Stimulated activated CD4-positive, alpha-beta T cell treated with anti-CD3 and anti-CD28 coated beads, Interleukin-2, amount 100 ng/mL, for 4 hours (primary cell): ENCODE data around the gene PLEKHA5.

Experiments used
- DNase-seq: peaks from one replicate; pipeline ENCODE4 v3.0.0-alpha.2; 2020; ENCODE audit warnings: low read depth

PLEKHA5 gene

GRCh38 chr12:19230896-19231295 lies 101.4 kb downstream of the PLEKHA5 start:
- no peak for DNase-seq

- no peak for DNase-seq
Measured at GRCh38 chr12:19234171-19234704, 104.7 kb downstream of the PLEKHA5 start.

- DNase-seq = no peak
Measured at GRCh38 chr12:19234981-19235871, 105.7 kb downstream of the PLEKHA5 start.

GRCh38 chr12:19236656-19237055 lies 107.1 kb downstream of the PLEKHA5 start:
- DNase-seq = no peak

- DNase-seq = no peak
Measured at GRCh38 chr12:19238540-19238939, 109.0 kb downstream of the PLEKHA5 start.

- no peak for DNase-seq
Measured at GRCh38 chr12:19239102-19239501, 109.6 kb downstream of the PLEKHA5 start.

- DNase-seq = no peak
Measured at GRCh38 chr12:19239616-19240234, 110.2 kb downstream of the PLEKHA5 start.

- DNase-seq = no peak
Measured at GRCh38 chr12:19242581-19242980, 113.0 kb downstream of the PLEKHA5 start.

- no peak for DNase-seq
Measured at GRCh38 chr12:19243551-19243950, 114.0 kb downstream of the PLEKHA5 start.

- no peak for DNase-seq
Measured at GRCh38 chr12:19244312-19244711, 114.8 kb downstream of the PLEKHA5 start.

GRCh38 chr12:19245106-19245505 lies 115.6 kb downstream of the PLEKHA5 start:
- no peak for DNase-seq

- DNase-seq = no peak
Measured at GRCh38 chr12:19245666-19246065, 116.1 kb downstream of the PLEKHA5 start.

GRCh38 chr12:19246933-19247332 lies 117.4 kb downstream of the PLEKHA5 start:
- DNase-seq = no peak

GRCh38 chr12:19248929-19249602 lies 119.5 kb downstream of the PLEKHA5 start:
- no peak for DNase-seq

- no peak for DNase-seq
Measured at GRCh38 chr12:19251481-19252132, 122.1 kb downstream of the PLEKHA5 start.

- no peak for DNase-seq
Measured at GRCh38 chr12:19260135-19260534, 130.6 kb downstream of the PLEKHA5 start.

- DNase-seq = no peak
Measured at GRCh38 chr12:19261773-19262172, 132.2 kb downstream of the PLEKHA5 start.

GRCh38 chr12:19263672-19264071 lies 134.1 kb downstream of the PLEKHA5 start:
- no peak for DNase-seq

GRCh38 chr12:19273482-19274330 lies 144.2 kb downstream of the PLEKHA5 start:
- peak; percentile 24 for DNase-seq

- DNase-seq = no peak
Measured at GRCh38 chr12:19276767-19277166, 147.2 kb downstream of the PLEKHA5 start.

GRCh38 chr12:19277711-19278110 lies 148.2 kb downstream of the PLEKHA5 start:
- no peak for DNase-seq
